OCI-LY3 (cell line): ENCODE results near the gene GRIK2.

Source experiments
- CTCF ChIP-seq: fragments of 200-600, 300-600 bp; sonication (generic); IDR thresholded peaks from 2 replicates; pipeline ENCODE4 v1.5.1; 2014; ENCODE audit warnings: antibody characterized with exemption, low read length, low read depth
- EZH2phosphoT487 ChIP-seq: fragments of 200-600 bp; shearing (Covaris generic); IDR thresholded peaks from 2 replicates; pipeline ENCODE4 v1.6.1; 2018; ENCODE audit warnings: antibody characterized with exemption, mixed run types, low read depth

GRCh38 chr6:101992286-101992685 is 598.8 kb downstream of the GRIK2 start:
- TF ChIP-seq EZH2phosphoT487 (no peak), CTCF (no peak)
